DND-41 (cell line): ENCODE measurements around the gene GOT1.

ENCODE experiments used
- EZH2 ChIP-seq: IDR thresholded peaks from 3 replicates; pipeline ENCODE4 v1.6.1; 2012; ENCODE audit warnings: borderline replicate concordance, low read depth, mild to moderate bottlenecking, moderate library complexity, low read length, inconsistent platforms; ENCODE audit not compliant: severe bottlenecking
- TF ChIP-seq, protein P1 (sequence below): IDR thresholded peaks from 2 replicates; pipeline ENCODE4 v1.5.1; 2012; ENCODE audit warnings: borderline replicate concordance, low read length, moderate library complexity, mild to moderate bottlenecking; ENCODE audit not compliant: poor library complexity, severe bottlenecking; ENCODE audit errors: extremely low read depth

DNA sequence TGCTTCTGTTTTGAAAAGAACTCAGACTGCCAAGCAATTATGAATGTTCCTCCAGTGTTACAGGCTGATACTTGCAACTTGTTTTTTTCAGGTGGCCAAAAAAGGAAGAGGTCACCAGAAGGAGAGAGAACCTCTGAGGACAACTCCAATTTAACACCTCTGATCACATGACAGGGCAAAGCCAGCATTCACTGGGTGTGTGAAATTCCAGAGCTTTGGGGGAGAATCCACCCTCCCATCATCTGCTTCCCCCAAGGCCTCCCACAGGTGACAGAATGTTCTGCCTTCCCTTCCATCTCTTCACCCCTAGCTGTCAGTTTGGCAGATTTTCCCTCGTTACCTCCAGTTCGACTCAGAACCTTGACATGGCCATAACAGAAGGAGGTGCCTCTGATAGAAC, 39.1 kb downstream of the GOT1 start:
- TF ChIP-seq, protein P1, sequence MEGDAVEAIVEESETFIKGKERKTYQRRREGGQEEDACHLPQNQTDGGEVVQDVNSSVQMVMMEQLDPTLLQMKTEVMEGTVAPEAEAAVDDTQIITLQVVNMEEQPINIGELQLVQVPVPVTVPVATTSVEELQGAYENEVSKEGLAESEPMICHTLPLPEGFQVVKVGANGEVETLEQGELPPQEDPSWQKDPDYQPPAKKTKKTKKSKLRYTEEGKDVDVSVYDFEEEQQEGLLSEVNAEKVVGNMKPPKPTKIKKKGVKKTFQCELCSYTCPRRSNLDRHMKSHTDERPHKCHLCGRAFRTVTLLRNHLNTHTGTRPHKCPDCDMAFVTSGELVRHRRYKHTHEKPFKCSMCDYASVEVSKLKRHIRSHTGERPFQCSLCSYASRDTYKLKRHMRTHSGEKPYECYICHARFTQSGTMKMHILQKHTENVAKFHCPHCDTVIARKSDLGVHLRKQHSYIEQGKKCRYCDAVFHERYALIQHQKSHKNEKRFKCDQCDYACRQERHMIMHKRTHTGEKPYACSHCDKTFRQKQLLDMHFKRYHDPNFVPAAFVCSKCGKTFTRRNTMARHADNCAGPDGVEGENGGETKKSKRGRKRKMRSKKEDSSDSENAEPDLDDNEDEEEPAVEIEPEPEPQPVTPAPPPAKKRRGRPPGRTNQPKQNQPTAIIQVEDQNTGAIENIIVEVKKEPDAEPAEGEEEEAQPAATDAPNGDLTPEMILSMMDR, result no peak
- TF ChIP-seq EZH2, result no peak
